Stimulated activated CD4-positive, alpha-beta T cell treated with anti-CD3 and anti-CD28 coated beads, TNF-alpha, amount 100 ng/mL, for 24 hours (primary cell): ENCODE measurements around the gene GUCD1.
A peak's percentile ranks its signal among the peaks of the same experiment; 100 is the strongest.
"Not testable (repeated sequence)": the region's sequence is repeated elsewhere in the genome, so short reads cannot be mapped to it uniquely, and the experiment has no call there.

Experiments
- DNase-seq, 3 experiments: peaks; one replicate each; pipeline ENCODE4 v3.0.0-alpha.2; 2020; ENCODE audit warnings: low read depth in 3 of 3

GUCD1 gene

DNA sequence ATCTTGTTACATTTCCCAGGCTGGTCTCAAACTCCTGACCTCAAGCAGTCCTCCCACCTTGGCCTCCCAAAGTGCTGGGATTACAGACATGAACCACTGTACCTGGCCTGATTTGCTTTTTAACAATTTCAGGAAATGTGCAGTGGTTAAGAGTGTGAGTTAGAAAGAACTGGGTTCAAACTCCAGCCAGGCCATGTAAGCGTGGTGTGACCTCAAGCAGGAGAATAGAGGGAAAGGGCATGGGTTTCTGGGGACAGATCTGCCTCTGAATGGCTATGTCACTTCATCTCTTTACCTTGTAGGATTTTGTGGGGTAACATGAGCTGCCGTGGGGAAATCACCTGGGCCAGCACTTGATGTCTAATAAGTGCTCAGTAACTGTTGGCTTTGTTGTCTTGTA, 10.1 kb upstream of the GUCD1 start:
- no peak for DNase-seq

DNA sequence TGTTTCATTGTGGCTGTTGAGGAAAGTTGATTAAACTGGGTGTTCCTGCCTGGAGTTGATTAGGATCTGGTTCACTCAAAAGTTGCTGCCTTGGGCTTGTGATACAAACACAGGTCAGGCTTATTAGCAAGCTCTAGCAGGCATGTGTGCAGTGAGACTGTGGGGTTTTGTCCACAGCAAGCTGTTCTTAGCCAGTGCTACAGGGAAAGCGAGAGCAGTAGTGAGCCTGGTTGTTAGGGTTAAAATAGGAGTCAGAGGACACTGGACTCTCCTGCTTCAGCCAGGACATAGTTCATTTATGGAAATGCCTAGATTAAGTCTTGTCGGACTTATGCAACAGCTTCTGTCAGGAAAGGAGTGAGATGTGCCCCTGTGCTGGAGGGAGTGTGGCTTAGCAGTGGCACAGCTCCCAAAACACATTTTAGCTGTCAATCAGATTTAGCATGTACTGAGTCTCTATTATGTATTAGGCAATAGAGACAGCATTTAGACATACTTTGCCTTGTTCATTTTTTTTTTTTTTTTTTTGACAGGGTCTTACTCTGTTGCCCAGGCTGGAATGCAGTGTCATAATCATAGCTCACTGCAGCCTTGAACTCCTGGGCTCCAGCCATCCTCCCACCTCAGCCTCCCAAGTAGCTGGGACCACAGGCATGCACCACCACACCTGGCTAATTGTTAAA, 9.6 kb upstream of the GUCD1 start:
- DNase-seq: no peak

DNA sequence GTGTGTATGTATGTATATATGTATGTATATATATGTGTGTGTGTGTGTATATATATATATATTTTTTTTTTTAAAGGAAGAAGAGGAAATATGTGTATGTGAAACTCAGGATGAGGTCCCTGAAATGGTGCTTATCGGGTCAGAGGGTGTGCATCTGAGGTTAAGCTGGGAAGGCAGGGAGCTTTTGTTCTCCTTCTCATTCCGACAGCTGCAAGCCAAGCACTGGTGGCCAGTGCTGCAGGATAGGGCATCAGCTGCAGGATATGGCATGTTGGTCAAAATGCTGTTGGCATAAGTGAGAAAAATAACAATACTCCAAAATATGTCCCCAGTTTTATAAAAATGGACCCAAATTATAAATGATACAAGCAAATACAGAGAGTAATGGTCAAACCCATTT, 8.3 kb upstream of the GUCD1 start:
- no peak for DNase-seq

DNA sequence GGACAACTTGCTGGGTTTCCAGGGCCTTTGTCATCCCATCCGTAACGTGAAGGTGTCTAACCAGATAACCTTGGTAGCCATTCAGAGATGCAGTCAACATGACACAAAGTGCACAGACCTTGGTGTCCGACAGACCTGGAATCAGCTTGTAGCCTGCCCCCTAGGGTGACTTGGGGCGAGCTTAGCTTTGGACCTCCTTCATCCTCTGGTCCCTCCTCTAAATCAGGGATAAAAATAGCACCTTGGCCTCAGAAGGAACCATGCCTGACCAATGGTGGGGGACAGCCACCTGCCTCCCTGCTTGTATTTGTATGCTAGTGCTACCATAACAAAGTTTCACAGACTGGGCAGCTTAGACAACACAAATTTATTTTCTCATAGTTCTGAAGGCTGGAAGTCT, 4.5 kb upstream of the GUCD1 start:
- no peak for DNase-seq

DNA sequence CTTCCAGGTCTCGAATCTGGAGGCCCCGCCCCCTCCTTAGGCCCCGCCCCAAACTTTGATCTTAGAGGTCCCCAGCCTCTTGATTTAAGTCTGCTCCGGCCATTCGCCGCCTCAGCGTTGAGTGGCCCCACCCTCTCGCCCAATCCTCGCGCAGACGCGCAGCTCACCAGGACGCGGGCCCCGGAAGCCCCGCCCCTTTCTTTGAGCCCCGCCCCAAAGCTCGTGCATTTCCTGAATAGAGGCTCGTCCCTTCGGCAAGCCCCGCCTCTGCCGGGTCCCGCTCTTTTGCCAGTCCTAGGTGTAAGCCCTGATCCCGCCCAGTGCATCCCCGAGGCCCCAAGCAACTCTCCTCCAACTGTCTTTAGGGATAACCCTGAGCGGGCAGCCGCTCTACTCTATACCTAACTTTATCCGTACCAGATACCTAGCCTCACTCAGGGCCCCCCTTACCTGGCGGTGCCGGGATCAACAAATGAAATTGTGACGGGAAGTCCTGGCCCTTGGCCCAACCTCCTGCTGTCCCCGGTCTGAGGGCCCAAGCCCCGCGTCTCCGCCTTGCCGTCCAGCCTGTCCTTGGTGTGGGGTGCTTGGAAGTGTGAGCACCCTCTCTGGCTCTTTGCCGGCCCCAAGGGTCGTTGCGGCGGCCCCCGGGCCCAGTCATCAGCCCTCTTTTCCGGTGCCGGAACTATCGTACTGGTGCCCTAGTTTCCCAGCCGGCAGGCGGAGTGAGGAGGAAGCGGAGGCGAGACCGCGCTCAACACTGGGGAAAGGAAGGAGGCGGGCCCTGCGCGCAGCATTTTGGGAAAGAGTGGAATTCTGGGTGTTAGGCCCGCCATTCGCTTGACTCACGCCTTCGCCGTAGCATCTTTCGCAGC, 464 bp upstream of the GUCD1 start, which contains the start of gene SNRPD3:
SNRPD3 (plus strand) TSS at position 835 of the 875 bp plus-strand sequence. CDS start 1,676 bp downstream, outside the sequence.
- peak; percentile 99 to 100 (median 100) for DNase-seq

DNA sequence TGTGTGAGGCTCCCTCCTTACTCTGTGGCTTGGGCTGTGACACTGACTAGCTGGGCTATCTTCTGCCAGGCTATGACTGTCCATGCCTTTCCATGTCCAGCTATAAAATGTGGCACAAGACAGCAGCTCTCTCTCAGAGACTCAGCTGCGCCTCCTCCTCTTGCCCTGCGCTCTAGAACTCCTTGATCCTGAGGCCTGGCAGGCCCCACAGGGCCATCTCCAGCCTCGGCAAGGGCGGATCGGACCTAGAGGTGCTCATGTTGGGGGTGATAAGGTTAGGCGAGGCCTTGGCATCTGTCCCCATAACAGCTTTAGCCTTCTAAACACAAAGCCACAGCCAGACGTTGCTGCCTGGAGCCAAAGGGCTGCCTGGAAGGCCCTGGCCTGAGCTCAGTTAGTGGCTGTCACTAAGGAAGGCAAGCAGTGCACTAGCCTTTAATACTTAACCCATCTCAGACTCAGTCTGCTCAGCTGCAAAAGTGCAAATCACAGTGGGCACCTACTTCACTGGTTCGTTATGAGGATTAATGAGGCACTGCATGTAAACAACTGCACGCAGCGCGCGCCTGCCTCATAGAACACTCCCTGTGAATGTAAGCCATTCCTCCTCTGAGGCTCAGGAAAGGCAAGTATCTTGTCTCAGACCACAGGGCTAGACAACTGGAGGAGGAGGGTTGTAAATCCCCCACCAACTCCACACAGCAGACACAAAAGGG, 1.2 kb downstream of the GUCD1 start:
- DNase-seq: no peak

DNA sequence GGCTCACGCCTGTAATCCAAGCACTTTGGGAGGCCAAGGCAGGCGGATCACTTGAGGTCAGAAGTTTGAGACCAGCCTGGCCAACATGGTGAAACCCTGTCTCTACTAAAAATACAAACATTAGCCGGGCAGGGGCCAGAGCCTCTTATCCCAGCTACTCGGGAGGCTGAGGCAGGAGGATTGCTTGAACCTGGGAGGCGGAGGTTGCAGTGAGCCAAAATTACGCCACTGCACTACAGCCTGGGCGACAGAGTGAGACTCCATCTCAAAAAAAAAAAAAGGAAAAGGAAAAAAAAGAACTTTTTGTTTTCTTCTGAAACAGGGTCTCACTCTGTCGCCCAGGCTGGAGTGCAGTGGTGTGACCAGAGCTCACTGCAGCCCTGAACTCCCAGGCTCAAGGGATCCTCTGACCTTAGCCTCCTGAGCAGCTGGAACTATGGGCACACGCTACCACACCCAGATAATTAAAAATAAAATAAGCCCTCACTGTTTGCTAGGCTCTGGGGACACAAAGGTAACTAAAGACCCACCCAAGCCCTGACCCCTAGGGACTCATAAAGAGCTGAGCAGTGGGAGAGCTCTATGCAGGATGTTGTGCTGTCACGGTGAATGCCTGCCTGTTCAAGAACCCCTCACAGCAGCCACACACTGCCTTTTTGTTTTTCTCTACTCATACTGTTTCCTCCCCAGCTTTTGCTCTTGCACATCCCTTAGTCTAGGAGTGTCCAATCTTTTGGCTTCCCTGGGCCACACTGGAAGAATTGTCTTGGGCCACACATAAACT, 2.2 kb downstream of the GUCD1 start:
- not testable (repeated sequence) for DNase-seq

DNA sequence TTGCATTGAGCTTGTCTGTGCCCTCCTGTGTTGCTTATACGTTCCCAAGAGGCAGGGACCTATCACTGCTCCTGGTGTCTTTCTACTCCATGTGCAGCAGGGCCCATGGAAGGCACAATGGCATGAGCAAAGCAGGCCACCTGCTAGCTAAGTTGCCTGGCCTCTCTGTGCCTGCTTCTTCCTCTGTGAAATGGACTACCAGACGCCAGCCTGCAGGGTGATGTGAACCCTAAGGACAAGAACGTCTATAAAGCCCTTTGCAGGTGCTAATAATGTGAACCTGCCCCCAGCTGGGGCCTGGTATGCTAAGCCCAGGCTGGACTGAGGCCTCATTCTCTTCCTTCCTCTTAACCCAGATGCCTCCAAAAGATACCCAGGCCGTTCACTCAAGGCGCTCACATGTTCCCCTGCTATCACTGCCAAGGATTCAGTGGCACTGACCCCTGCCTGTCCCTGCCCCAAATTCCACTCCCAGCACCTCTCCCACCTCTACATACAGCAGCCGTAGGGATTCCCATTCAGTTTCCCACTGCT, 4.0 kb downstream of the GUCD1 start:
- no peak for DNase-seq

DNA sequence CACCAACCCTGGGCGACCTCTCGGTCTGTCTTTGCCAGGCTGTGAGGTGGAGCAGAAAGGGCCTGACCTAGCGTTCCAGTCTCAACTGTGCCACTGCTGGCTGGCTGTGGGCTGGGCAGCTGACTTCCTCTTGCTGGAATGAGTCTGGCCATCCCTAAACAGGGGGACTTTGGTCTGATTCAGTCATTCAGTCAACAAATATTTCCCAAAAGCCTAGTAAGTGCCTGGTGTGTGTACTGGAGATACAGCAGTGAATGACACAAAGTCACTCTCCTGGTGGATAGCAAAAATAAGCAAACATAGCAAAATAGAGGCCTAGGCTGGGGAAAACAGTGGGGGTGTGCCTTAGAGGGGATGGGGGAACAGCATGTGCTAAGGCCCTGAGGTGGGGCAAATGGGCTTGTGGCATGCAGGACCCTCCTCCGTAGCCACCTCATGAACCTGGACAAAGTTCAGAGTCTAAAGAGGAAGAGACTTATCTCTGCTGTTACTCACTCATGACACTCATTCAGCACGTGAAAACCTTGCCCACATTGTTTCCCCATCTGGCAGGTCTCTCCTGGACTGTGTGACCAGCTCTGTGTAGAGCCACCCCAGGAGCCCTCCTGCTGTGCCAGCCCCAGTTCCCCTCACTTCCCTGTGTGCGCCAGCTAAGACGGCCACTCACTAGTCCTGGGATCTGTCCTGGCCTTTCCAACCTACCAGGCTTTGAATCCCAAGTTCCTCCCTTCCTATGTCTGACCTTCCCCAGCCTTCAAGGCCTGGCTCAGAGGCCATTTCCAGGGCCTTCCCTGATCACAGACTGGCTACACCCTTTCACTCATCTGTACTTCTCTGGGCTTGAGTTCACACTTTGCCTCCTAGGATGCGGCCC, 4.7 kb downstream of the GUCD1 start:
- no peak for DNase-seq

DNA sequence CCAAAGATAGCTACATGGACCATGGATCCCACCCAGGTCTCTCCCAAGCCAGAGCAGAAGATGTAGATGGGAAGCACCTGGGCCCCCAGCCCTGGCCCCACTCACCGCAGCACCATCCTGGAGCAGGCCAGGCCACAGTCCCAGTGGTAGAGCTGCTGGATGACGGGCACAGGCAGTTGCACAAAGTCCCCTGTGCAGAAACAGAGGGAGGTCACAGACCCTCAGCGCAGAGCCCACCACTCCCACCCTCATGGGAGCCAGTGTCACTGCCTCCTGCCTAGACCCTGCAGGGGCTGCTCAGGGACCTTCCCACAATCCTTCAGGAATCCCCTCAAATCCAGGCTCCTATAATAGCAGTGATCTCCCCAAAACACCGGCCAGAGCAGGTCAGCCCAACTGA, 6.1 kb downstream of the GUCD1 start:
- no peak for DNase-seq

DNA sequence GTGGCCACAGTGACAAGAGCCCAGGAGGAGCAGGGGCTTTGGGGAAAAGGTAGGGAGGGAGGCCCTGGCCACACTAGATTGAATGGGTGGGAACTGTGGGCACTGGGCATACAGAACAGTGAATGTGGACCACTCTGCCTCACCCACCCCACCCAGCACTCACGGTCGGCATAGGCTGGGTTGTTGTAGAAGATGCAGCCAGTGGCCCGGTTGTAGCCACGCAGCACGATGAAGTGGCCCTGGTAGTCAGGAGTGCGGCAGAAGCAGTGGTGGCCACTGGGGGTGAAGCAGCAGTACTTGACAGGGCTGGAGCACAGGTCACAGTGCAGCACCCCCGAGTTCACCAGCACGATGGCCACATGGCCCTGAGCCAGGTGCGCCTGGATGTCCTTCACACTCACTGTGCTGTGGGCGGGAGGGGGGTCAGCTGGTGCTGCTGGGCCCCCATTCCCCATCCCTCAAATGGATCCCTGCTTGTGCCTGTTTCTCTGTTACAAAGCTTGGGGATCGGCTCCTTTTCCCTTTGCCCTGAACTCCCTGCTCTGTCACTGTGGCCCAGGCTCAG, 11.2 kb downstream of the GUCD1 start:
- DNase-seq: no peak

DNA sequence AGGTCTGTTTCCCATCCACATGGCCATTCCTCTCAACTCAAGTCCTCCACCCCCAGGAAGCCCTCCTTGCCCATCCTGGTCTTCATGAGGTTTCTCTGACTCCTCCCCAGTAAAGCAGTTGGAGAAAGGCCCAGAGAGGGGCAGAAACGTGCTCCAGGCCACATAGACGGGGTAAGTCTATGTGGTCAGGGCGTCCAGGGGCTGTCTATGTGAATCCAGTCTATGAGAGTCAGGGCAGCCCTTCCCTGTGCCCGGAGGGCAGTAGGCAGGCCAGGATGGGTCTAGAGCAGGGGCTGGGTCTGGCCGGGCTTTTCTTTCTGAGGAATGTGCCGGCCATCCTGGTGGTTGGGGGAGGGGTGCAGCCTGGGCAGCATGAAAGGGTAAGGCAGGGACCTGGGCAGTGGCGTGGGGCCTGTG, 11.7 kb downstream of the GUCD1 start:
- no peak for DNase-seq

DNA sequence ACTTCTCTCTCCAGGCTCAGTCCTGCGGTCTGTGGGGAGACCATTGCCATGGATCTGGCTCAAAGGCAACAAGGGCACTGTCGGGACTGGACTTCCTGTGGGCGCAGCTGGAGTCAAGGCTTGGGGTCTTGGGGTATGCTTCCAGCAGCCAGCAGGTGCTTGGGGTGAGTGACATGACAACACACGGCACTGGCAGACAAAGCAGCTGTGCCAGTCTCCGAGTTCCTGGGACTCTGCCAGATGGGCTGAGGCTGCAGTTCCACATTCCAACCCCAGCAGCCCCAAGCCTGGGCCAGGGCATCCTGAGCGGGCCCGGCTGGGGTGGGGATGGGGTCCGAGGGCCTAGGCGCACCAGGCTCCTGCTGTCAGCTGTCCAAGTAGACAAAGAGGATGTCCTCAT, 12.3 kb downstream of the GUCD1 start:
- no peak for DNase-seq

DNA sequence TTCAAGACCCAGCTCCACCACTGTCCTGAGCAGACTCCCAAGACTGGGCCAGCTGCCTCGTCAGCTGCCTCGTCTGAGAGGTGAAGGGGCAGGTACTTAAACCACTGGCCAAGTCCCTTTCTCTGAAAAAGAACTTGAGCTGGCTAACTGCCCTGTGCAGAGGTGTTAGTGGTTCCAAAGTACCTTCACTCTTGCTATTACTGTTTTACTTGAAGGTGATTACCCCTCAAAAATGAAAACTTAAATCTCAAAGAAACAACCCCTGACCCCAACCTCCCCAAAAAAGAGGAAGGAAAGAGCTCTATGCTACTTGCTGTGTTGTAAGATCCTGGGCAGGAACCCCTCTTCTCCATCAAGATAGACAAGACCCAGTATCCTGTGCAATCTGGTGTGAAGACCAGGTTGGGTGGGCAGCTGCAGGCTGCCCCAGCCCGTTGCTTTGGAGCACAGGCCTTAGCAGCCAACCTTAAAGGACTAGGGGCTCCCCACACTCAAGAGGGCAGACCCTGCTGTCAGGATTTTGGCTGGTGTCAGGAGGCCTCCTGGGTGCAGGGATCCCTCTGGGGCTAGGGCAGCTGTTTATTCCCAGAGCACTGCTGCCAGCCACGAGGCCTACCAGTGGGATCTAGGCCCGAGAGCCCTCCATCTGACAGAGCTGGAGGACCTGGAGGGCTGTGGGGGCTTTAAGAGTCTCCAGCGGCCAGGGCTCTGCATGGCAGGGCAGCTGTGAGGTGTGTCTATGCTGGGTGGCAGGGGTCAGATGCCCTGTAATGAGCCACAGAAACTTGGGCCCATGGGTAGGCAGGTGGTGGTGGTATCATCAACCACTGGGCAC, 13.0 kb downstream of the GUCD1 start:
- no peak for DNase-seq

DNA sequence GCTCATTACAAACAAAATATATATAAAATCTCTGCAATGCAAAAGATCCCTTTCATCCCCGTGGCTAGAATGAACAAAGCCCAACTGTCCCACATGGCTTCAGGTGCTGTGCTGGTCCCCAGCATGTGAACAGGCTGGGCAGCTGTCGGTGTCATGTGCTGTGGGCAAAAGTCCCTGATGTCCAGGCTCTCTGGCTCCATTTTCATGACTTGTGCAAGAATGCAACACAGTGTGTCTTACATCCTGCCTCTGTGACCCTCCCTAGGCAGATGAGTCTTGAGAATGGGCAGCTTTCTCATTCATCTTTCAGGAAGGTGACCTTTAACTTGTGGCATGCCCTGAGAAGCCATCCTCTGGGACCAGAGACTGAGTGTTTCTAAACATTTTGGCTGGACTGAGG, 14.5 kb downstream of the GUCD1 start:
- no peak for DNase-seq

DNA sequence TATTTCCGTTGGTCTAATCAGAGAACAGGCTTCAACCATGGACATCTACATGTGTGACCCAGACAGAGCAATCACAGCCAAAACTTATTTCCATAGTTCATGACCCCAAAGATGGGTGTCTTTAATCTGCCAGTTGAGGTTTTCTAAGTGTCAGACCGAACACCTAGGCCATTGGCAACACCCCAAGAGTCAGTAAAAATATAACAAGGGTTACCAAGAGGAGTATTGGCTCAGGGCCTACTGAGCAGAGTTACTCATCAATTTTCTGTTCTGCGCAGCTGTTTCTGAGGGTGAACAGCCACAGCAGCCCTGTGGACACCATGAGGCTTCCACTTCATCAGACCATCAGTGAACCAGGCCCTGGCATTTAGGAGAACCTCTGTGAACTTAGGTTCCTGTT, 18.8 kb downstream of the GUCD1 start:
- DNase-seq: no peak

DNA sequence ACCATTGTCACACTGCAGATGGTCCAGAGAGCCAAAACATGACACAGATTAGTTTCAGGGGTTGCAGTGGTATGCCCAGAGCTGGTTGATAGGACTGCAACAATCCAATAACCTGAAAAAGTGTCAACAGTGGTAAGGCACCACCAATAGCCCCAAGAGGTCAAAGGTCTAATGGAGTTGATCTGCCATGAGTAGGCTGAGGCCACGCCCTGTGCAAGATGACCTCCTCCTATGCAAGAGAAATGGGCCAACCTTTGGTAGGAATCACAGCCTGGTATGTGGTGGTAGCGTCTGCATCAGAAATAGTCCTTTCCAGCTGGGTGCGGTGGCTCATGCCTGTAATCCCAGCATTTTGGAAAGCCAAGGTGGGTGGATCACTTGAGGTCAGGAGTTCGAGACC, 19.6 kb downstream of the GUCD1 start:
- no peak for DNase-seq

DNA sequence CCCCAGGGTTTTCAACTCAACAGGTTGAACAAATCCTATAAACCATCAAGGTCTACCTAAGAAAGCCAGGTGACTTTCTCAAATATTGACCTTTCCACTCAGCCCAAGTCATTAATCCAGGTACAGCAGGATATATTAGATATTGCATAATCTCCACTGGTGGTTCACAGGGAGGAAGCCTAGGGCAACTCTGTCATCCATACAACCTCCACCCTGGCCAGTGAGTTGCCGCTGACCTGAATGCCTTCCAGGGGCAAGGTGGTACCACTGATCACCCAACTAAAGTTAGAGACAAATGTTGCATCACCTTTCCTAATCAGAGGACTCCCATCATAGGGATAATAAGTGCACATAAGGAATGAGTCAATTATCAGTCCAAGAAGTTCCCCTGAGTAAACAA, 22.9 kb downstream of the GUCD1 start:
- no peak for DNase-seq

DNA sequence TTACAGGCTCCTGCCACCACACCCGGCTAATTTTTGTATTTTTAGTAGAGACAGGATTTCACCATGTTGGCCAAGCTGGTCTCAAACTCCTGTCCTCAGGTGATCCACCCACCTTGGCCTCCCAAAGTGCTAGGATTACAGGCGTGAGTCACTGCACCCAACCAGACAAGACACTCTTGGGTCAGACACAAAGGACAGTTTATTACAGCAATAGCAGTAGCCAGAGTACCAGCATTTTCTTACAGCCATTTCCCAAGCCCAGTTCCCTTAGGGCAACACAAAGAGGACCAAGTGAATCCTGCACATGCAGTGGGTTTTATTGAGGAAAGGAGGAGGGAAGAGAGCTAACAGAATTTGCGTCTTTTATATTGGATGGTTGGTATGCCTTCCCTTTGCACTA, 24.0 kb downstream of the GUCD1 start:
- not testable (repeated sequence) for DNase-seq
